Natural killer cell (primary cell): Measurements from ENCODE around the gene TMEM217. TPM values are rescaled to one million over a fixed set of nuclear protein-coding genes. Genes with fewer than 3 reads are reported as not detected.

Experiments used
- ATAC-seq, 3 donors: fragments of 150-1000 bp in 2 of 3; fragments of 200-7000 bp in 1 of 3; cut with Tn5 transposase; 1 replicate in 1 of 3; 2 replicates in 2 of 3; pipeline ENCODE4 v1.10.0; 2021; ENCODE audit warnings: mild to moderate bottlenecking in 2 of 3, moderate library complexity in 2 of 3
- DNase-seq, 2 donors: peaks; one replicate each; pipeline versions ENCODE4 v3.0.0 to v3.0.0-alpha.2; 2013 to 2021; ENCODE audit warnings: mixed read lengths in 1 of 2
- H3K27ac ChIP-seq: one replicate; pipeline ENCODE4 v1.5.1; 2013; ENCODE audit warnings: mild to moderate bottlenecking, low read length
- H3K27me3 ChIP-seq: one replicate; pipeline ENCODE4 v1.6.1; 2013; ENCODE audit warnings: low read length; ENCODE audit not compliant: control insufficient read depth, insufficient read depth
- H3K36me3 ChIP-seq: one replicate; pipeline ENCODE4 v1.6.1; 2013; ENCODE audit warnings: low read length; ENCODE audit not compliant: control insufficient read depth, insufficient read depth
- H3K4me1 ChIP-seq: one replicate; pipeline ENCODE4 v1.6.1; 2013; ENCODE audit warnings: low read length; ENCODE audit not compliant: control insufficient read depth, insufficient read depth
- H3K4me3 ChIP-seq: one replicate; pipeline ENCODE4 v1.5.1; 2013; ENCODE audit warnings: low read length
- H3K9me3 ChIP-seq: one replicate; pipeline ENCODE4 v1.6.1; 2013; ENCODE audit warnings: low read length; ENCODE audit not compliant: control insufficient read depth, insufficient read depth
- H3K27ac Mint-ChIP-seq, 2 donors: one replicate each; pipeline ENCODE4 v1.8.0; 2022; ENCODE audit warnings: mild to moderate bottlenecking in 2 of 2, mixed read lengths in 2 of 2, moderate library complexity in 1 of 2
- H3K27me3 Mint-ChIP-seq, 2 donors: one replicate each; pipeline ENCODE4 v1.8.0; 2022; ENCODE audit warnings: low read depth in 2 of 2, mixed read lengths in 2 of 2
- H3K36me3 Mint-ChIP-seq: one replicate; pipeline ENCODE4 v1.8.0; 2022; ENCODE audit warnings: mixed read lengths
- H3K4me1 Mint-ChIP-seq, 2 donors: one replicate each; pipeline ENCODE4 v1.8.0; 2022; ENCODE audit warnings: mixed read lengths in 2 of 2
- H3K4me3 Mint-ChIP-seq: one replicate; pipeline ENCODE4 v1.8.0; 2022; ENCODE audit warnings: mild to moderate bottlenecking, moderate library complexity, mixed read lengths
- H3K9me3 Mint-ChIP-seq, 2 donors: one replicate each; pipeline ENCODE4 v1.8.0; 2022; ENCODE audit warnings: mixed read lengths in 2 of 2
- CTCF ChIP-seq: fragments of 200-600 bp; IDR thresholded peaks from one replicate; pipeline ENCODE4 v1.8.0; 2022; ENCODE audit warnings: antibody characterized with exemption
- WGBS: methylation state at CpG from one replicate; pipeline ENCODE4 v1.1.7; 2013; ENCODE audit warnings: missing lambda C conversion rate; ENCODE audit not compliant: insufficient coverage; 5-methylcytosine and 5-hydroxymethylcytosine counted together
- intact Hi-C: fragments of 100-400 bp; cut with micrococcal nuclease; formaldehyde crosslinking; loops from one replicate; pipeline ENCODE4 v1.14.2; 2022
- total RNA-seq, 4 donors: library from RNA; stranded (reverse); fragments of 120-200 nt in 1 of 4; gene quantifications; one replicate each; pipeline versions ENCODE4 v1.2.3 to v1.2.4, GENCODE V29; 2013 to 2022

The TMEM217 gene
- total RNA-seq, 3 donors from 2014 or later (not counting 1 experiment from before 2014, with no cell fraction given), result 0.75 to 2.1 (median 0.75) TPM

GRCh38 chr6:37304766-37305165 is 46.8 kb upstream of the TMEM217 start:
- intact Hi-C loops, result no loop called here
- Histone ChIP-seq H3K36me3 (peaks cover 39% of the 10 kb centered on the region), H3K9me3 (no peaks in the 10 kb centered on the region), H3K27me3 (no peaks in the 10 kb centered on the region), H3K4me1 (no peaks in the 10 kb centered on the region), H3K27ac (no peak overlapping the region), H3K4me3 (no peak overlapping the region)
- no peaks in the 10 kb centered on the region for H3K9me3 Mint-ChIP-seq
- DNase-seq (no peak), ATAC-seq (no peak)
- H3K4me1 Mint-ChIP-seq, result no peaks in the 10 kb centered on the region
- H3K27me3 Mint-ChIP-seq, result no peaks in the 10 kb centered on the region
- TF ChIP-seq CTCF, result no peak
- 99% methylated on average over 7 of the region's 7 CpGs for WGBS
- H3K4me3 Mint-ChIP-seq, result no peak overlapping the region
- no peak overlapping the region for H3K27ac Mint-ChIP-seq
- peaks cover 16% of the 10 kb centered on the region for H3K36me3 Mint-ChIP-seq

GRCh38 chr6:37303891-37304503 is 46.1 kb upstream of the TMEM217 start:
- intact Hi-C loops, result no loop called here
- H3K27me3 Mint-ChIP-seq, result no peaks in the 10 kb centered on the region

GRCh38 chr6:37303091-37303660 is 45.2 kb upstream of the TMEM217 start:
- Mint-ChIP-seq H3K36me3 (peaks cover 16% of the 10 kb centered on the region), H3K4me3 (no peak overlapping the region), H3K27ac (no peak overlapping the region), H3K9me3 (no peaks in the 10 kb centered on the region), H3K27me3 (no peaks in the 10 kb centered on the region), H3K4me1 (no peaks in the 10 kb centered on the region)
- Histone ChIP-seq H3K27me3 (no peaks in the 10 kb centered on the region), H3K4me1 (no peaks in the 10 kb centered on the region), H3K36me3 (peaks cover 39% of the 10 kb centered on the region), H3K9me3 (no peaks in the 10 kb centered on the region), H3K27ac (no peak overlapping the region), H3K4me3 (no peak overlapping the region)
- 73% methylated on average over 6 of the region's 6 CpGs for whole genome bisulfite sequencing
- DNase-seq (no peak), ATAC-seq (no peak)
- TF ChIP-seq CTCF, result no peak
- intact Hi-C loops, result no loop called here

More at GRCh38 chr6:37303891-37304503, 46.1 kb upstream of the TMEM217 start:
- no peaks in the 10 kb centered on the region for H3K9me3 Mint-ChIP-seq
- Histone ChIP-seq H3K36me3 (peaks cover 39% of the 10 kb centered on the region), H3K4me1 (no peaks in the 10 kb centered on the region), H3K9me3 (no peaks in the 10 kb centered on the region), H3K27ac (no peak overlapping the region), H3K4me3 (no peak overlapping the region), H3K27me3 (no peaks in the 10 kb centered on the region)
- H3K36me3 Mint-ChIP-seq, result peaks cover 16% of the 10 kb centered on the region
- no peak overlapping the region for H3K4me3 Mint-ChIP-seq
- ATAC-seq (no peak), DNase-seq (peak in 1 of 2 donors; percentile 24)
- no peak for TF ChIP-seq CTCF
- 29% methylated on average over 2 of the region's 3 CpGs for WGBS
- no peak overlapping the region for H3K27ac Mint-ChIP-seq
- no peaks in the 10 kb centered on the region for H3K4me1 Mint-ChIP-seq
